CD4-positive, alpha-beta T cell (primary cell): Measurements from ENCODE around the gene ATP6V1E1. TPM values are rescaled to one million over a fixed set of nuclear protein-coding genes. Genes with fewer than 3 reads are reported as not detected.

Experiments
- ATAC-seq: fragments of 200-7000 bp; cut with Tn5 transposase; one replicate; pipeline ENCODE4 v1.10.0; 2022; ENCODE audit warnings: mild to moderate bottlenecking; ENCODE audit not compliant: poor library complexity
- CTCF ChIA-PET: fragments of 350-600 bp; sonication (Branson Sonifier 250); formaldehyde crosslinking; loops from one replicate; lab custom pipeline; 2021; ENCODE audit warnings: antibody characterized with exemption, inconsistent platforms; lab: Charles Lee
- POLR2A ChIA-PET: fragments of 350-600 bp; sonication (Branson Sonifier 250); formaldehyde crosslinking; loops from one replicate; lab custom pipeline; 2021; ENCODE audit warnings: antibody characterized with exemption, inconsistent platforms; lab: Charles Lee
- DNase-seq, 14 experiments: peaks; one replicate each; pipeline ENCODE4 v3.0.0-alpha.2; 2013 to 2020; ENCODE audit warnings: mixed read lengths in 2 of 14
- H3K27ac ChIP-seq, 2 donors: one replicate each; pipeline versions ENCODE4 v1.5.1 to v1.7.0; 2013; ENCODE audit warnings: low read length in 2 of 2, low read depth in 1 of 2, mild to moderate bottlenecking in 1 of 2
- H3K27me3 ChIP-seq, 2 experiments: 1 replicate in 1 of 2; 2 replicates in 1 of 2; pipeline versions ENCODE4 v1.6.1 to v1.7.0; 2013; ENCODE audit warnings: low read length in 2 of 2, control low read depth in 1 of 2, mild to moderate bottlenecking in 1 of 2, moderate library complexity in 1 of 2; ENCODE audit not compliant: insufficient read depth in 2 of 2, control insufficient read depth in 1 of 2
- H3K36me3 ChIP-seq: one replicate; pipeline ENCODE4 v1.6.1; 2013; ENCODE audit warnings: low read length, control low read depth; ENCODE audit not compliant: insufficient read depth
- H3K4me1 ChIP-seq: one replicate; pipeline ENCODE4 v1.6.1; 2013; ENCODE audit warnings: low read length, control low read depth; ENCODE audit not compliant: insufficient read depth
- H3K4me3 ChIP-seq: one replicate; pipeline ENCODE4 v1.5.1; 2013; ENCODE audit warnings: mild to moderate bottlenecking, low read length, moderate library complexity
- H3K9me3 ChIP-seq, 2 experiments: 1 replicate in 1 of 2; 2 replicates in 1 of 2; pipeline versions ENCODE4 v1.6.1 to v1.7.0; 2013; ENCODE audit warnings: low read length in 2 of 2, mild to moderate bottlenecking in 2 of 2, control low read depth in 1 of 2, moderate library complexity in 1 of 2; ENCODE audit not compliant: control insufficient read depth in 1 of 2, insufficient read depth in 1 of 2
- H3K27ac Mint-ChIP-seq: one replicate; pipeline ENCODE4 v1.8.0; 2020; ENCODE audit warnings: mixed read lengths
- H3K27me3 Mint-ChIP-seq: one replicate; pipeline ENCODE4 v1.8.0; 2021; ENCODE audit warnings: mixed read lengths
- H3K36me3 Mint-ChIP-seq: one replicate; pipeline ENCODE4 v1.8.0; 2021; ENCODE audit warnings: low read depth, mixed read lengths
- H3K4me1 Mint-ChIP-seq: one replicate; pipeline ENCODE4 v1.8.0; 2021; ENCODE audit warnings: low read depth, mixed read lengths
- H3K4me3 Mint-ChIP-seq: one replicate; pipeline ENCODE4 v1.8.0; 2020; ENCODE audit warnings: mild to moderate bottlenecking, mixed read lengths
- H3K9me3 Mint-ChIP-seq: one replicate; pipeline ENCODE4 v1.8.0; 2020; ENCODE audit warnings: mixed read lengths
- CTCF ChIP-seq: fragments of 200-600 bp; IDR thresholded peaks from one replicate; pipeline ENCODE4 v1.8.0; 2022; ENCODE audit warnings: antibody characterized with exemption, mild to moderate bottlenecking
- intact Hi-C, 2 experiments: fragments of 100-400 bp; cut with DNase I in 1 of 2; cut with micrococcal nuclease in 1 of 2; formaldehyde crosslinking; loops; one replicate each; pipeline versions ENCODE4 v1.15.1 to v1.9.0; 2023 to 2025; cut with DNase I, micrococcal nuclease
- total RNA-seq, 174 experiments: library from RNA in 2 of 174; stranded (reverse) in 2 of 174; gene quantifications; one replicate each; pipeline ENCODE4 v1.2.3 and lab custom pipeline; 2021 to 2026

ATP6V1E1 gene
- total RNA-seq, 2 experiments from 2014 or later: 48.4 to 50.8 TPM

- H3K4me3 Mint-ChIP-seq: no peak overlapping the region
These were observed 79.4 kb downstream of the ATP6V1E1 start for GRCh38 chr22:17549183-17549582.

GRCh38 chr22:17548756-17549035 is 79.9 kb downstream of the ATP6V1E1 start:
- H3K4me3 ChIP-seq: no peak overlapping the region
- intact Hi-C loops: no loop called here
- H3K4me3 Mint-ChIP-seq: no peak overlapping the region
- H3K27ac ChIP-seq: no peak overlapping the region
- DNase-seq (no peak), ATAC-seq (no peak)
- ChIA-PET POLR2A (no interaction called here), CTCF (no interaction called here)
- H3K9me3 Mint-ChIP-seq: no peaks in the 10 kb centered on the region
- TF ChIP-seq CTCF: no peak
- no peaks in the 10 kb centered on the region for H3K4me1 Mint-ChIP-seq
- no peaks in the 10 kb centered on the region for H3K4me1 ChIP-seq
- no peaks in the 10 kb centered on the region for H3K36me3 ChIP-seq
- H3K36me3 Mint-ChIP-seq: no peaks in the 10 kb centered on the region
- H3K27ac Mint-ChIP-seq: no peak overlapping the region
- H3K27me3 Mint-ChIP-seq: no peaks in the 10 kb centered on the region
- H3K27me3 ChIP-seq: no peaks in the 10 kb centered on the region
- H3K9me3 ChIP-seq: no peaks in the 10 kb centered on the region

More at GRCh38 chr22:17549183-17549582, 79.4 kb downstream of the ATP6V1E1 start:
- no peaks in the 10 kb centered on the region for H3K27me3 Mint-ChIP-seq
- ChIA-PET POLR2A (no interaction called here), CTCF (no interaction called here)
- H3K9me3 Mint-ChIP-seq: no peaks in the 10 kb centered on the region
- no peaks in the 10 kb centered on the region for H3K4me1 Mint-ChIP-seq
- no peak for TF ChIP-seq CTCF
- H3K36me3 ChIP-seq: no peaks in the 10 kb centered on the region
- no peak overlapping the region for H3K27ac Mint-ChIP-seq
- no peaks in the 10 kb centered on the region for H3K4me1 ChIP-seq
- no peak overlapping the region for H3K4me3 ChIP-seq
- no peaks in the 10 kb centered on the region for H3K9me3 ChIP-seq
- no peak overlapping the region for H3K27ac ChIP-seq
- no peaks in the 10 kb centered on the region for H3K36me3 Mint-ChIP-seq
- no peaks in the 10 kb centered on the region for H3K27me3 ChIP-seq
- intact Hi-C loops: no loop called here
- no peak for DNase-seq
- no peak for ATAC-seq

- H3K27ac ChIP-seq: no peak overlapping the region
- no peaks in the 10 kb centered on the region for H3K36me3 ChIP-seq
- CTCF ChIA-PET: no interaction called here
- Mint-ChIP-seq H3K4me3 (no peak overlapping the region), H3K9me3 (no peaks in the 10 kb centered on the region), H3K36me3 (no peaks in the 10 kb centered on the region), H3K27me3 (no peaks in the 10 kb centered on the region), H3K27ac (no peak overlapping the region), H3K4me1 (no peaks in the 10 kb centered on the region)
- no peaks in the 10 kb centered on the region for H3K9me3 ChIP-seq
- ATAC-seq (no peak), DNase-seq (no peak)
- no peaks in the 10 kb centered on the region for H3K27me3 ChIP-seq
- H3K4me3 ChIP-seq: no peak overlapping the region
- no peak for TF ChIP-seq CTCF
- H3K4me1 ChIP-seq: no peaks in the 10 kb centered on the region
- POLR2A ChIA-PET: no interaction called here
- intact Hi-C loops: no loop called here
These were observed 80.4 kb downstream of the ATP6V1E1 start for GRCh38 chr22:17548010-17548755.
